ENCODE measurements around the gene BRME1.

- no peak for TF ChIP-seq POLR2AphosphoS5 (IDR thresholded peaks at IDR 0.05)
- no peak for TF ChIP-seq TAF1 (IDR thresholded peaks at IDR 0.05; ENCODE audit: low read depth)
- TF ChIP-seq CTCF (IDR thresholded peaks at IDR 0.05; ENCODE audit: poor library complexity, severe bottlenecking): no peak
- no peak for TF ChIP-seq RAD21 (conservative IDR thresholded peaks at IDR 0.05)
- TF ChIP-seq REST (IDR thresholded peaks at IDR 0.05; ENCODE audit: borderline replicate concordance): no peak
- no peak for TF ChIP-seq SMC3 (conservative IDR thresholded peaks at IDR 0.05; ENCODE audit: poor library complexity)
- TF ChIP-seq EZH2 (IDR thresholded peaks at IDR 0.05; ENCODE audit: borderline replicate concordance, insufficient read depth, low read length, poor library complexity, severe bottlenecking): no peak
- no peak for TF ChIP-seq EP300 (conservative IDR thresholded peaks at IDR 0.05; ENCODE audit: poor library complexity, severe bottlenecking)
- no peak for TF ChIP-seq MXI1 (conservative IDR thresholded peaks at IDR 0.05; ENCODE audit: poor library complexity, severe bottlenecking)
Measured at GRCh38 chr19:13844130-13844631, 61.7 kb downstream of the BRME1 start.
